ENCODE results near the gene COTL1.
"Not testable (repeated sequence)": the region's sequence is repeated elsewhere in the genome, so short reads cannot be mapped to it uniquely, and the experiment has no call there.

DNA sequence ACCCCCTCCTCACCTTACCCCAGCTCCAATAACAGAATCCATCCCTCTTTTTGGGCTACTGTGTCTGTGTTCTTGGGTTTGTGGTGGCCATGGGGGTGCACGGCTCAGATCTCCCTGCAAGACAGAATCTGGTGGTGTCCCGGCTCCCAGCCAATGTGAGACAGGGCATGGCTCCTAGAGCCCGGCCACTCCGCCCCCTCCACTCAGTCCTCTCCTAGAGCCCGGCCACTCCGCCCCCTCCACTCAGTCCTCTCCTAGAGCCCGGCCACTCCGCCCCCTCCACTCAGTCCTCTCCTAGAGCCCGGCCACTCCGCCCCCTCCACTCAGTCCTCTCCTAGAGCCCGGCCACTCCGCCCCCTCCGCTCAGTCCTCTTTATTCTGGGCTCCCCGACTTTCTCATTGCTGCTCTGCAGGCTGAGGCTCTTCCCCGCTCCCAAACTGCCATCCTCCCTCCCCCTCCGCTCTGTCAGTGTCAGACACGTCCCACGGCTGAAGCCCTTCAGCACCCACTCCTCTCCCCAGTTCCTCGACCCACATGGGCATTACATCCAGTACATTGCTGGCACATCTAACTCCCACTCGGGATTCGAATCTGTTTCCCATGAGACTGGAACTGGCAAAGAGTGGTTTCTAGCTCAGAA, 92.8 kb downstream of the COTL1 start:
- TF ChIP-seq EP300, CTCF, POLR2A (IDR thresholded peaks at IDR 0.05): not testable (repeated sequence)

All from ovary (tissue), 3 donors.